Fibroblast of pulmonary artery (primary cell): ENCODE data around the gene DGKI.

Experiments used
- DNase-seq: peaks from one replicate; pipeline ENCODE4 v3.0.0-alpha.2; 2010; ENCODE audit warnings: low read depth
- H3K4me3 ChIP-seq: replicated peaks from 2 replicates; pipeline ENCODE4 v1.5.1; 2011; ENCODE audit warnings: low read depth, mild to moderate bottlenecking, control low read depth, low read length, moderate library complexity
- TF ChIP-seq, protein P1 (sequence below): IDR thresholded peaks from 2 replicates; pipeline ENCODE4 v1.5.1; 2011; ENCODE audit warnings: mild to moderate bottlenecking, control low read depth, low read length, inconsistent platforms; ENCODE audit errors: missing control alignments

The DGKI gene

DNA sequence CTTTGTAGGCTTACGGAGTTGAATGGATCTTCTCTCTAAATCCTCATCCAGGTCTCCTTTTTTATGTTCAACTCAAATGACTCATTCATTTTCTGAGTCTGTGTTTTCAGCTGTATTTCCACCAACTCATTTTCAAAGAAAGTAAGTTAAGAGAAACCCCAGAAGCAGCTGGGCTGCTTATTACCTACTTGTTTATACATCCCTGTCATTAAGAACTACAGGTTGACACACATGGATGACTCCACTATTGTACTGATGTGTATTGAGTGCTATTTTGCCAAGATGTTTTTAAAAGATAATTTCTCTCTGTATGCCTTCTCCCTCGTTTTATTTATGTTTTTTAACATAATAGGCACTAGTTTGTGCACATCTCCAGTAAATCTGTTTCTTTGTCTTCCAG is 41.9 kb downstream of the DGKI start:
- no peak overlapping the region for H3K4me3 ChIP-seq
- TF ChIP-seq, protein P1, sequence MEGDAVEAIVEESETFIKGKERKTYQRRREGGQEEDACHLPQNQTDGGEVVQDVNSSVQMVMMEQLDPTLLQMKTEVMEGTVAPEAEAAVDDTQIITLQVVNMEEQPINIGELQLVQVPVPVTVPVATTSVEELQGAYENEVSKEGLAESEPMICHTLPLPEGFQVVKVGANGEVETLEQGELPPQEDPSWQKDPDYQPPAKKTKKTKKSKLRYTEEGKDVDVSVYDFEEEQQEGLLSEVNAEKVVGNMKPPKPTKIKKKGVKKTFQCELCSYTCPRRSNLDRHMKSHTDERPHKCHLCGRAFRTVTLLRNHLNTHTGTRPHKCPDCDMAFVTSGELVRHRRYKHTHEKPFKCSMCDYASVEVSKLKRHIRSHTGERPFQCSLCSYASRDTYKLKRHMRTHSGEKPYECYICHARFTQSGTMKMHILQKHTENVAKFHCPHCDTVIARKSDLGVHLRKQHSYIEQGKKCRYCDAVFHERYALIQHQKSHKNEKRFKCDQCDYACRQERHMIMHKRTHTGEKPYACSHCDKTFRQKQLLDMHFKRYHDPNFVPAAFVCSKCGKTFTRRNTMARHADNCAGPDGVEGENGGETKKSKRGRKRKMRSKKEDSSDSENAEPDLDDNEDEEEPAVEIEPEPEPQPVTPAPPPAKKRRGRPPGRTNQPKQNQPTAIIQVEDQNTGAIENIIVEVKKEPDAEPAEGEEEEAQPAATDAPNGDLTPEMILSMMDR = no peak
- no peak for DNase-seq

DNA sequence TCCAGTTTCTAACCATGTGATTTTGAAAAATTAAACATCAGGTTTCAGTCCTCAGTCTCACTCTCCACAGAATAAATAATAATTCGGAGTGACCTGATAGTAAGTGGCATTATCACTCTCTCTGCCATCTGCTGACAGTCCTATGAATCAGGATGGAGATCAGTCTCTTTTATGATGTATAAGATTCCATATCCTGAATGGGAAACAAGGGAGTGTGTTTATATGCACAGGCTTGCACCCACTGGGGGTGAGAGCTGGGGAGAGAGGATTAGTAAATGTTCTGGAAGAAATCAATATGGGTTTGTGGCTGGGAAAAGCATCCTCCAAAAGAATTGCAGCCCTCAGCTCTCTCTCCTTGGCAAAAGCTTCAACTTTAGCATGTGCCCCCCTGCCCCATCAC is 45.3 kb downstream of the DGKI start:
- no peak overlapping the region for H3K4me3 ChIP-seq
- TF ChIP-seq, protein P1 = no peak
- no peak for DNase-seq

DNA sequence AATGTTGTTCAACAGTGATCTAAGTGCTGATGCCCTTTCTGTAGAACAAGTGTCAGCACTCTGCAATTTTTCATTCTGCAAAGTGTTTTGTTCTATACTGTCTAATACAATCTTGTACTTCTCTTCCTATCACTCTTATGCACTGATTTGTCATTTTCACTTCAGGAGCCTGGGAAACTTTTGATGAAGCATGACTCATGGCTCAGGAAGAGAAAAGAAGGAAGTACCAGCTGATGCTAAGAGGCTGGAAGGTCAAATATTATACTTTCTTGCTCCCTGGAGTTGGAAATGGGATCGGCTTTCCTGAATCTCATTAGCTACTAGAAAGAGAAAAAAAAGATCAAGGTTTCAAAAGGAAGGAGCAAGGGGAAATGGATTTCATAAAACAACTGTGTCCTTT is 45.8 kb downstream of the DGKI start:
- TF ChIP-seq, protein P1 = no peak
- no peak overlapping the region for H3K4me3 ChIP-seq
- peak; percentile 49 for DNase-seq

DNA sequence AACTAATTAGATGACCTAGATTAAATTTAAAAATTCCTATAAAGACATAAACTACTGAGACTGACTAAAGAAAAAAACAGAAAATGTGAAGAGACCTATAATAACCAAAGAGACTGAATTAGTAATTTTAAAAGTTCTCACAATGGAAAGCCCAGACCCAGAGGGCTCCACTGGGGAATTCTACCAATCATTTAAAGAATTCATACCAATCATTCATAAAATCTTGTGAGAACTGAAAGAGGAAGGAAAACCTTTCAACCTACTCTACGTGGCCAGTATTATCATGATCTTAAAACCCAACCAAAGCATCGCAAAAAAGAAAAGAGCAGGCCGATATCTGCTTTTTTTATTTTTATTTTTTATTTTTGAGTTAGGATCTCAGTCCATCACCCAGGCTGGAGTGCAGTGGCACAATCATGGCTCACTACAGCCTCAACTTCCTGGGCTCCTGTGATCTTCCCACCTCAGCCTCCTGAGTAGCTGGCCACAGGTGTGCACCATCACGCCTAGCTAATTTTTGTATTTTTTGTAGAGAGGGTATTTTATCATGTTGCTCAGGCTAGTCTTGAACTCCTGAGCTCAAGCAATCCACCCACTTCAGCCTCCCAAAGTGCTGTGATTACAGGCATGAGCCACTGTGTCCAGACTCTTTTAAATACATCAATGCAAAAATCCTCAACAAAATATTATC is 48.6 kb downstream of the DGKI start:
- TF ChIP-seq, protein P1 = no peak
- no peak for DNase-seq
- H3K4me3 ChIP-seq = no peak overlapping the region

DNA sequence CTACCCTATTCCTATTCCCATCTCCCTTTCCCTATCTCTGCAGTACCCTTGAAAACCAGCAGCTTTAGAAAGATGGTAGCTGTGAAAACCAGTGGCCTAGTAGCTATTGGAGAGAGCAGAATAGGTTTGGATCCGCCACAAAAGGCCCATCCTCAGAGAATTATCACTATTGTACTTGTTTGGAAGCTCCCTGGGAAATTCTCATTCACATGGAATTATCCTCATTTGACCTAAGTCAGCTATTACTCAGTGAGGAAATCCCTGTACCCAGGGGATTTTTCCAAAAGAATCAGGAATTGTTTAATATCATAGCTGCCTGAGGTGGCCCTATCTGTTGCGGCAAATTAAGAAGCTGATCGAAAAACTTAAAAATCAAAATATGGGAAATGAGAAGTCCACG is 51.6 kb downstream of the DGKI start:
- TF ChIP-seq, protein P1 = no peak
- DNase-seq = no peak
- no peak overlapping the region for H3K4me3 ChIP-seq

DNA sequence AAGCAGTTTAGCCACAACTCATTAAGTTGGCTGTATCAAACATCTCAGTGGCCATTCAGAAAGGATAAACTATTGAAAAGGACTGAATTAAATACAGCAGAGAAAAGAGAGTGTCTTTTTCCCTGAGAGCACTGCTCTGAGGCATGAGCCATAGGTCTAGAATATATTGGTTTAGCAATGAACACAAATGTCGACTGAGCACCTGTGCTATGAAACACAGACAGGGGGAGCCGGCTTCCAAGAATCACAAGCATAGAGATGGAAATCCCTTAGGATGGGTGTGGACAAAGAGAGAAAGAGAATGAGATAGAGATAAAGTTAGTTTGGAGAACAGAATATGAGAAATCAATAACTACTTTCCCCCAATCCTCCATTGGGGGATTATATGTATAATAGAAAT is 54.8 kb downstream of the DGKI start:
- DNase-seq = no peak
- TF ChIP-seq, protein P1 = no peak
- no peak overlapping the region for H3K4me3 ChIP-seq

DNA sequence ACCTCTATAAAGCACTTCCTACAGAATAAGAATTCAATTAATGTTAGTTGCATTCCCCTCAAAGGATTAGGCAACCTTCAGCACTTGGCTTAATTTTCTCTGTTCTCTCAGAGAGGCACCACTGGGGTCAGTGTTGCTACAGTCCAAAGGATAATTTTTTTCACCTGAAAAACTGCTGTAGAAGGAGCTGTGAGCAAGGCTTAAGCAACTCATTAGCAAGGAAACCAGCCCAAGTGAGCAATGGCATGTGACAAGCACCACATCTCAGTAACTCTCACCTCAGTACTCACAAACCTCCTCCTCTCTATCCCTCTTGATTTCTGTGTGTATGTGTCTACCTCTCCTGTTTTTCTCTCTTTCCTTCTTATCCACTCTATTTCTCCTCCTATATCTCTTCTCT is 55.9 kb downstream of the DGKI start:
- DNase-seq = no peak
- TF ChIP-seq, protein P1 = no peak
- H3K4me3 ChIP-seq = no peak overlapping the region
